ENCODE results near the gene KIF13A. TPM values are rescaled to one million over a fixed set of nuclear protein-coding genes. Genes with fewer than 3 reads are reported as not detected.

Gene KIF13A
- total and polyA plus RNA-seq, 2 donors from 2014 or later = 12.6 to 35.9 TPM

DNA sequence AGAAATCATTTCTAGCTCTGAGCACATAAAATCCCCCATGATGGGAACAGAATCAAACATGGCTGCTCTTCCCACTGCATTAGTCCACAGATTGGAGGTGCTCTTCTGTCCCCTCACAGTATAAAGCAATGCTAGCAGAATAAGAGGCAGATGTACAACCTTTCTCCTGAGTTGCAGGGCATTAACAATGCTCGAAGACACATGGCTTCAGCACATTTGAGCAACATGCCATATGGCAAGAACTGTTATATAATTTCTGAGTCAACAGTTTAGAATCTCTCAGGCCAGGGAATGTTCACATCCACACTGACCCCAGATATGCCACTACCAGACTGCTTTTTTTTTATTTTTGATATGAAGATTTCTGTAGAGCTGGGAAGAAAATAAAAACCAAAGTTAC lies 119.6 kb downstream of the KIF13A start:
- H3K9me3 ChIP-seq (ENCODE audit: control insufficient read depth in 2 of 3, insufficient read depth in 1 of 3, low read length in 3 of 3) = no peaks in the 10 kb centered on the region
- H3K4me3 ChIP-seq (ENCODE audit: low read length in 3 of 3) = no peak overlapping the region
- TF ChIP-seq CTCF (IDR thresholded peaks at IDR 0.05; ENCODE audit: borderline replicate concordance, extremely low read depth, insufficient read depth) = no peak
- DNase-seq (no peak), FAIRE-seq (no peak)
- H3K9ac ChIP-seq (ENCODE audit: low read length in 3 of 3) = no peak overlapping the region
- no peak overlapping the region for H3K27ac ChIP-seq (ENCODE audit: low read depth in 2 of 2, low read length in 2 of 2)
- peaks cover 0 to 9% (median 8%) of the 10 kb centered on the region in 3 donors for H3K4me1 ChIP-seq (ENCODE audit: control insufficient read depth in 2 of 3, insufficient read depth in 2 of 3, low read depth in 1 of 3, low read length in 3 of 3)
- intact Hi-C loops (cut with DNase I) = no loop called here
- no peaks in the 10 kb centered on the region for H3K36me3 ChIP-seq (ENCODE audit: control insufficient read depth in 2 of 3, insufficient read depth in 3 of 3, low read length in 3 of 3)
- no peaks in the 10 kb centered on the region for H3K27me3 ChIP-seq (ENCODE audit: control insufficient read depth, insufficient read depth, low read length)

DNA sequence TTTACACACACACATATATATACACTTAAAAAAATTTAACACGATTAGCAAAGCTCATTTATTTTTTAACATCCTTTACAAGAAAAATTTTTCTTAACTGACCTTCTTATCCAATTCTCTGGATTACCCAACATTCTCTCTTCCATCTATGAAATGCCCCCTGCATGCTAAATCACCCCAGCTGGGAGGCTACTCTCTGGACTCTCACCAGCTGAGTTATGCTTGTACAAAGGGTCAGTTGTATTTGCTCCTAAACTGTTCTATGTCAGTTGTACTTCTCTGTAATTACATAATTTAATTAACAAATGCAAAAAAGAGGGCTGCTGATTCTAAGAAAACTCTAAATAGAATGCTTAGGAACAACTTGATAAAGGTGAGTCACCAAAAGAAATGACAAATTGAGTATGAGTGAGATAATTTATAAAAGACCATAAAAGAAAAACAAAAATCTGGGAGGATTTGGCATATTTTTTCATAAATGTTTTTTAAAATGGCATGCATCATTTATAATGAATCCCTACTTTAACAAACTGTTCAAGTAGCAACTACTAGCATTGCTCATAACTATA lies 120.5 kb downstream of the KIF13A start:
- Histone ChIP-seq H3K9ac (ENCODE audit: low read length in 3 of 3) (no peak overlapping the region), H3K4me1 (ENCODE audit: control insufficient read depth in 2 of 3, insufficient read depth in 2 of 3, low read depth in 1 of 3, low read length in 3 of 3) (peaks cover 0 to 9% (median 8%) of the 10 kb centered on the region in 3 donors), H3K27ac (ENCODE audit: low read depth in 2 of 2, low read length in 2 of 2) (no peak overlapping the region), H3K4me3 (ENCODE audit: low read length in 3 of 3) (no peak overlapping the region), H3K27me3 (ENCODE audit: control insufficient read depth, insufficient read depth, low read length) (no peaks in the 10 kb centered on the region), H3K36me3 (ENCODE audit: control insufficient read depth in 2 of 3, insufficient read depth in 3 of 3, low read length in 3 of 3) (no peaks in the 10 kb centered on the region), H3K9me3 (ENCODE audit: control insufficient read depth in 2 of 3, insufficient read depth in 1 of 3, low read length in 3 of 3) (no peaks in the 10 kb centered on the region)
- FAIRE-seq (no peak), DNase-seq (no peak)
- intact Hi-C loops (cut with DNase I) = no loop called here
- no peak for TF ChIP-seq CTCF (IDR thresholded peaks at IDR 0.05; ENCODE audit: borderline replicate concordance, extremely low read depth, insufficient read depth)

DNA sequence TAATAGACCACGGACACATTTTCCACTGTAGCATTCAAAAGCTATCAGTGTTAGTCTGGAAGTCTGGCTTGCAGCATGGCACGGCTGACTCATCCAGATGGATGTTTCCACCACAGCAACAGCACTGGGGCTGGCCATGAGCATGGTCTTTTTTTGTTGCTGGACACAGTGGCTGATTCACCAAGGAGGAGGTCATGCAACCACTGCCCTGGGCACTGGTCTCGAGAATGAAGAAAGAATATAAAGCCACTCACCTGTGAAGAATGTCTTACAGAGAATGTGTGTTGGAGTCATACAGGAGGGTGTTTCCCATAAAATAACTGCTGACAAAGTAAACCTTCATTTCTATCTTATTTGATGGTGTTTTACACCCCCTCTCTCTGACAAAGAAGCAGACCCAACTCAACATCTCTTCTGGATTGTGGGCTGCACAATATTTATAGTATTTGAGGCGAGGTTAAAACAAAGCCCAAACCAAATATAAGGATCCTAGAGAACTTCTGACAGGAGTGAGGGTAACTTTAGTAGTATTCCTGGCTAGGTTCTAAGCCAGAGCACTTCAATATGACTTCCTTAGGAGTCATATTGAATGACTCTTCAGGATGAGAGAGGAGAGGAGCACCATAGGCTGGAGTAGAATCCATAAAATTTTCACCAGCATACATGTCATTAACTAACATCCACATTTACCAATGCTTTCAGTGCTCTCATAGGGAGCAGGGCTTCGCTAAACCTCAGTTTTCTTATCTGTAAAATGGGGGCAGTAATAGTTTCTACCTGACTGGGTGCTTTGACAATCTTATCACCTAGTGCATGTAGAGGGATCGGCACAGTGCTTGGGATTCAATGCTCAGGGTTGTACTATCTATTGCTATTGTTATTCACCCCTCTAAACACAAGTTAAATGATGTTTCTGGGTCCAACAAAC lies 121.4 kb downstream of the KIF13A start:
- H3K4me3 ChIP-seq (ENCODE audit: low read length in 3 of 3) = no peak overlapping the region
- peaks cover 0 to 9% (median 8%) of the 10 kb centered on the region in 3 donors for H3K4me1 ChIP-seq (ENCODE audit: control insufficient read depth in 2 of 3, insufficient read depth in 2 of 3, low read depth in 1 of 3, low read length in 3 of 3)
- no peaks in the 10 kb centered on the region for H3K9me3 ChIP-seq (ENCODE audit: control insufficient read depth in 2 of 3, insufficient read depth in 1 of 3, low read length in 3 of 3)
- intact Hi-C loops (cut with DNase I) = no loop called here
- FAIRE-seq (no peak), DNase-seq (peak in 4 of 5 donors; percentile 19 to 86 (median 32))
- H3K27me3 ChIP-seq (ENCODE audit: control insufficient read depth, insufficient read depth, low read length) = no peaks in the 10 kb centered on the region
- no peaks in the 10 kb centered on the region for H3K36me3 ChIP-seq (ENCODE audit: control insufficient read depth in 2 of 3, insufficient read depth in 3 of 3, low read length in 3 of 3)
- no peak overlapping the region for H3K9ac ChIP-seq (ENCODE audit: low read length in 3 of 3)
- TF ChIP-seq CTCF (IDR thresholded peaks at IDR 0.05; ENCODE audit: borderline replicate concordance, extremely low read depth, insufficient read depth) = no peak
- no peak overlapping the region for H3K27ac ChIP-seq (ENCODE audit: low read depth in 2 of 2, low read length in 2 of 2)

Measured in kidney (tissue), 14 donors.